NCI-H2227 (cell line): ENCODE measurements around the gene ZRANB1.

Experiments
- DNase-seq: peaks from one replicate; lab custom pipeline; 2025; ENCODE audit not compliant: unreplicated experiment; lab: John Stamatoyannopoulos, UW

ZRANB1 gene

DNA sequence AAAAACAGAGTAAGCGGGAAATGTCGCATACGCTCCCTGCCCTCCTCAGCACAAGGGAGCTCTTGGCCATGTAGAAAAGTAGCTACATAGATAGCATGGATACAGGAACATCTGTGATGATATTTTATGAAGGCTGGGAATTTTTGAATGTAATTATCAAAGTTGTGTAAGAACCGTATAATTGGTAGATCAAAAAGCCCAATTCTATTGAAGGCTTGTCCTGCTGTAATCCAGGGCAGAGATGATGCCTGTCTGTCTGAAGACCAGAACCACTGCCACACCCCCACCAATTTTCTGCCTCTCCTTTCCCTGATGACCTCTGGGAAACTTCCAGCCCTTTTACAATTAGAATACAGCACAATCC lies 51.4 kb downstream of the ZRANB1 start:
- no peak for DNase-seq

- DNase-seq: no peak
These were observed 52.0 kb downstream of the ZRANB1 start for GRCh38 chr10:124993736-124994451.

DNA sequence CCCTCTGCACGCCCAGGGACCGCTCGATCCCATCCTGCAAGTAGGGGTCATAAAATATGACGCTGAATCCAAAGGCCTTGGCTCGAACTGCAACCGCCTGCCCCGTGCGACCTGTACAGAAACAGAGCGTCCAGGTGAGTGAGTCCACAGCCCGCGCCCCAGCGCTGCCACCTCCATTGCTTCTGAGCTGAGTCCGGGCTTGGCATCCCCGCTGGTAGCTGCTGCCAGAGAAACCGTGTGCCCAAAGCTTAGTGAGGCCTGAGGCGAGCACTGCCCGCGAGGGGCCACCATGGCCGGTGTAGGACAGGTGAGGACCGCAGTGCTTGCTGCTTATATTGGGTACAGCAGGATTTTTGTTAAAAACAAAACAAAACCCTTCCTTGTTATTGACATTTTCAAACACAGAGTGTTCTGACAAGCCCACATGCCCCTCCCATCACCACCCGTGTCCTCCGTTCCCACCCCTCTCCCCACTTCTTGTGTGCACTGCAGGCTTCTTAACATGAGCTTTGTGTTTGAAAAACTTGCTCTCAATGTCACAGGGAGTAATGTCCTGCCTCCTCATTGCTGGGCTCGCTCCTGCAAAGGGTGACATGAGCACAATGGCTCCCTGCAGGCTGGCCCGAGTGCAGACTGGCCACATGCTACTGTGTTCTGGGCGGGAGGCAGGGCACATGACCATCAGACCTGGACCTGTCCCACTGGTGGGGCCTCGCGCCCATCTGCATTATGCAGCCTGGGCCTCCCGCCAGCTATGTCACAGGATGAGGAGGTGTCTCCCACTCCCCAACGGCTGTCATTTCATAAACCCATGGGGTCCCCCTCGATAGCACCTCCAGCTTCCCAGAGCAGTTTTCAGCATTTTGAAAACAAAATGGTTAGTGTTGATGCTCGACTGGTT lies 52.9 kb downstream of the ZRANB1 start:
- DNase-seq: no peak

DNA sequence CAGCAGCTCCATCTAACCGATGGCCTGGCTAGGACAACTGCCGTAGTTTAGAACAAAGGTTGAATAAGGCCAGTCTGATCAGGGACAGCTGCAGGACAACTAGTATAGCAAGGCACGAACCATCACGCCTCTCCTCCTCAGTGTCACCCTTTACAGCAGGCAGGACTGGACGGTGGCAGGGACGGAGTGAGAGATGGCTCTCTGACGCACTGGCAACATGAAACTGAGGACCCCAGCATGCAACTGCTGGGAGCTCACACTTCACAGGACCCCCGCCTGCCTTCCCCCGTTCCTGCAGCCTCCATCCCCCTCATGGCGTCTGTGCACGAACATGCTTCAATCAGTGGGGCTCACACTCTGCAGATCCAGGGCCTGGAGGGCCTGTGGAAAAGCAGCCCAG lies 53.7 kb downstream of the ZRANB1 start:
- DNase-seq: no peak

DNA sequence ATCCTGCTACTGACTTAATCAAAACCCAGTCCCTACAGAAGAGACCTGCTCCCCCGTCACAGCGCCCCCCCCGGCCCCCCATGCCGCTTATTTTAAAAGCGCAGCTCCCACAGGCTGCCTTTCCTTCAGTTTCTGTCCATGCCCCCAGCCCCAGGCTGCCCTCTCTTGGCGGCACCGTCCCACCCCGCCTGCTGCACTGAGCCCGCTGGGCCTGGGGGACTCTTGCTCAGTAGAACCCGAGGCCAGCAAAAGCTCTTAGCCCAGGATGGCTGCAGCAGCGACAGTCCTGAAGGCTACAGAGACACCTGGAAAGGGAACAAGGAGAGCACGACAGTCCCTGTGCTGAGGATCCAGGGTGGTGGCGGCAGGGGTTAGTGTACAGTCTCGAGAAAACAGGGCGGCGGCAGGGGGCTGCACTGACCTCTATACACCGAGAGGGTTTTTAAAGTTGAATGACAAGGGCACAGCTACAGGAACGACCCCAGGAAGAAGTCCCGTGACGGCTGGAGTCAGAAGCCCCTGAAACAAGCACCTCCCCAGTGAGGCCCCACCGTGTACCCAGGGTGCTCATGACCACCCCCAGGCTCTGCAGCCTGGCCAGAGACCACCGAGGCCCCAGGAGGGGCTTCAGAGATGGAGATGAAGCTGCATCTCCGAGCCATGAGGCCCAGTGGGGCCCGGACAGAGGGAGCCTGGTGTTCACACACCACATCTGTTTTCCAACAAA lies 54.4 kb downstream of the ZRANB1 start:
- no peak for DNase-seq

- DNase-seq: no peak
These were observed 54.9 kb downstream of the ZRANB1 start for GRCh38 chr10:124996854-124997215.

DNA sequence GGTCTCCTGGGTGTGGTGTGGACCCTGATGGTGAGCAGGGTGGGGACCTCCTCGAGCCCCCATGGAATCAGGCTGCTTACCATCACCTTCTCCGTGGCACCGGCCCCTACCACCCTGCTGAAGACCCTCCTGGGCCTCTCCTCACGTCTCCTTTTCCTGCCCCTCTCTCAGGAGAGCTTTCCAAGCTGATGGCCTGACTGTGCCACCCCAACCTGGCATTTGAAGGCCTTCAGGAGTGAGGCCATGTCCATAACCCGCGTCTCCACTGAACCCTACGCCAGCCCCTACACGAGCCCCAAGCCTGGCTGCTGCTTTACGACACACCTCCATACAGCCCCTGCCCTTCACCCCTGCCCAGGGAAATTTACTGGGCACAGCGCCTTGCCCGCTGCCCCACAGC lies 55.4 kb downstream of the ZRANB1 start:
- no peak for DNase-seq

- no peak for DNase-seq
These were observed 56.1 kb downstream of the ZRANB1 start for GRCh38 chr10:124997771-124998623.

DNA sequence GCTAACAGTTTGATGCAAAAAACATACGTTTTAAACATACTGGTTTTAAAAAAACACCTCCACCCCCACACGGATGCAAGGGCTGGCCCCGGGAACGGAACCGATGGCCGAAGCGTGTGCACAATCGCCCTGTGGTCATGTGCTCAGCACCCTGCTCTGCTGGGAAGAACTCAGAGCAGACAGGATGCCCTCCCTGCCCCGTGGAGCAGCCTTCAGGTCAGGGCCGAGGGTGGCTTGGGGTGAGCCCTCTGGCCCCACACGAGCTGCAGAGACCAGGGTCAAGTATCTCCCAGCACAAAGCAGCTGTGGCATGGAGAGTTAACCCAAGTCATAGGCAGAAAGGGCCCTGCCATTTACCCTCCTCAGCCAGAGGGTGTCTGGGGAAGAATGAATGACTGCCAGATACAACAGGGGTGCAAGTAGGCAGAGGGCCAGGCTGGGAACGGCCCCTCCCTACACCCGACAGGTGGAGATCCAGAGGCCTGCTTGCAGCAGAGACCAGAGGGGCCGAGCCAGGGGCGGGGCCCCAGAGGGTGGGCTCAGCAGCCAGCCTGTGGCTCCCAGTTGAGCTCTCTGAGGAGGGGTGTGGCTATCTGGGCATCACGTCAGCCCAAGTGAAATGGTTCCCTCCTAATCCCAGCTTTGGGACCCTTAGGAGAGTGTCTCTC lies 56.8 kb downstream of the ZRANB1 start:
- DNase-seq: no peak

DNA sequence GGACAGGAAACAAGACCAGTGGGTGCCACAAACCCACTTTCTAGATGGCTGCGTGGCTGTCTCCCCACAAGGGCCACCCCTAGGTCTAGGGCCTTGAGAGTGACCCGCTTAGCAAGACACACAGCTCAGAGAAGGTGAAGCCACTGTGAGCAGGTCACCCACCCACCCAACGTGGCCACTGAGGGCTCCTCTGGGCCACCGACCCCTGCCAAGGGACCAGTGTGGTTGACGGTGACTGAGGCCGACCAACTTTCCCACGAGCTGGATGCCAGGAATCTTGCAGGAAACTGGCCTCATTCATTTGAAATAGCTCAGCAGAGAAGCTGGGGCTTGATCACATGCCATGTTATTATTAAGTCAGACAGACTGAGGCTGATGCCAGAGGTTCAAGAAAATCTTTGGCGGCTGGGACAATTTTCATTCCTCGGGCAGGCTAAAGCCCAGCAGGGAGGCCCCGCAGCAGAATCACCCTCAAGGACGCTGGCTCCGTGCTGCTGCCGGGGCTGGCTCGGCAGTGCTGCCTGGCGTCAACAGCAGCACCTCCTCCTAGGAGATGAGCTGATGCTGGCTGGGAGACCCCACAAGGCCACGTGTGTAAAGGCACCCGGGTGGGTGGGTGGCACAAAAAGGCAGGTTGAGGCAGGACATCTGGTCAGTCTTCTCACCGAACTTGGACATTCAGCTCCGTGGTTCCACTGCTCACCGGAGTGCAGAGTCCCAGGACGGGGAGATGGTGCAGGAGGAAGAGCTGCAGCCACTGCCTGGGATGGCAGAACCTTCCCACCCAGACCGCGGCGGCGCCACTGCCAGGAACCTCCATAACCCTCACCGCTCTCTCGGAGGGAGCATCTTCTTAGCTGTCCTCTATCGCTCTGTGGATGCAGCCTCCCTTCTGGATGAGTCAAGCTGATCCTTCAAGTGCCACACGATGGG lies 57.8 kb downstream of the ZRANB1 start:
- DNase-seq: no peak

DNA sequence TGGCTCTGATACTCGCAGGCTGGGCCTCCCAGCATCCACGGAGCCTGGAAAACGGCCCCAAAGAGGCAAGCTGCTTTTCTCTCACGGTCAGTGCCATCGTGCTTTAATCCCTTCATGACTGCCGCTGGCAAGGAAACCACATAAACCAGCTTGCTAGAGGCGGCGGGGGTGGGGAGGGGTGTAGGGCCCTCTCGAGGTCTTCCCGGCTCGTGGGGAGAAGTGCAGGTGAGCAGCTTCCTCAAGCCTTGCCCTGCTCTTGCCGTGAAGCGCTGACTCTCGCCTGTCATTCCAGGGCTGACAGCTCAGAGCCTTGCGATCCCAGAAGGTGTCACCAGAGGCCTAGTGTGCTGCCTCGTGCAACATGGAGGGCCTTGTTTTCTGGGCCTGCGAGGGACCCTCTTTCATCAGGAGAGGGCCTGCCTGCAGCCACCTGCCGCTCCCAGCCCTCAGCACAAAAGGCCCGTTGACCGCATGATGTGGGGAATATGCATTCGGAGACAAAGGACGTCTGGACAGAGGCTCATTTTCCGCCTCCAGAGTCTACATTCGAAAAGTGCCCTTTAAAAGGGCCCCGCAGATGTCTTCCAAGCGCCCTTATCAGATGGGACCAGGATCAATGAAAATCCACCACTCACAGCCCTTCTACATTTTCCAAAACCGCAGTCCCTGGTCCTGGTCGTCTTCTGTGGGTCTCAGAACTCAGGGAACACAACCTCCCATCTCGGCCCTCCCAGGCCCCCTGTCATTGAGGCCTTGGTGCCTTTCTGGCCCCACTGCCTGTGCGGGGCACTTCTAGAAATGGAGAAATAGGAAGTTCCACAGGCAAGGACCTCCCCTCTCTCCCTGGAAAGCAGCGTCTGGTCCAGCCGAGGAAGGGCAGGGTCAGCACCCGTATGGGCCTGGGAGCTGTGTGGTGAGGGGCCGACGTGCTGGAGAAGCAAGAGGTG lies 58.7 kb downstream of the ZRANB1 start:
- no peak for DNase-seq

- no peak for DNase-seq
These were observed 59.6 kb downstream of the ZRANB1 start for GRCh38 chr10:125001313-125002046.

- no peak for DNase-seq
These were observed 60.1 kb downstream of the ZRANB1 start for GRCh38 chr10:125002047-125002422.

GRCh38 chr10:125002423-125003145 lies 60.7 kb downstream of the ZRANB1 start:
- DNase-seq: no peak

DNA sequence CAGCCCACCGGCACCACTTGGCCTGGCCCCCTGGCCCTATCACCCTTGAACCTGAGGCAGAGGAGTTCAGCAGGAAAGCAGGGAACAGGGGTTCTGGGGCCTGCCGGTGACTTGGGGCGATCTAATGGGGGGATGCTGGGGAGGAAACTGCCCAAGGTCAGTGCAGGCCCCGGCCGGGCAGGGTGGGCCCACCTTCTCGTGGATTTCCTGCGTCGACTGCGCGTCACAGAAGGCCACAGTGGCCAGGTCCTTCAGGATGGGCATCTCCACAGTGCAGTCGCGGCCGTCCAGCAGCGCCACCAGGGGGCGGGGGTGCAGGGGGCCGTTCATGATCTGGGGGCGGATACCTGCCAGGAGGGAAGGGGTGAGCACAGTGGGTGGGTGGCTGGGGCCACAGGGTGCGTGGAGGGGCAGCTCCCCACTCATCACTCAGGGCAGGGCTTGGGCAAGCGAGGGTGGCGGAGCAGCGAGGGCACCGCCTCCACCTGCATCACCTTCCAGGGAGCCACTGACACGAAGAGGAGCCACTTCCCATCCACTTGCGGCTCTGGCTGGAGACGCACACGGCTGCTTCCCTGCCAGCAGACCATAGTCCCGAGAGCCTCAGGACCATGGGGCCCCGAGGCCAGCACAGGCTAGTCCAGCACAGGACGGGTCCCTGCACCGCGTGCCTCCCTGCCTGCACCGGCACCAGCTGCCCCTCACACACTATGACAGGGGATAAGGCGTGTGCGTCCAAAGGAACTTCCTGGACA lies 61.4 kb downstream of the ZRANB1 start:
- DNase-seq: no peak

DNA sequence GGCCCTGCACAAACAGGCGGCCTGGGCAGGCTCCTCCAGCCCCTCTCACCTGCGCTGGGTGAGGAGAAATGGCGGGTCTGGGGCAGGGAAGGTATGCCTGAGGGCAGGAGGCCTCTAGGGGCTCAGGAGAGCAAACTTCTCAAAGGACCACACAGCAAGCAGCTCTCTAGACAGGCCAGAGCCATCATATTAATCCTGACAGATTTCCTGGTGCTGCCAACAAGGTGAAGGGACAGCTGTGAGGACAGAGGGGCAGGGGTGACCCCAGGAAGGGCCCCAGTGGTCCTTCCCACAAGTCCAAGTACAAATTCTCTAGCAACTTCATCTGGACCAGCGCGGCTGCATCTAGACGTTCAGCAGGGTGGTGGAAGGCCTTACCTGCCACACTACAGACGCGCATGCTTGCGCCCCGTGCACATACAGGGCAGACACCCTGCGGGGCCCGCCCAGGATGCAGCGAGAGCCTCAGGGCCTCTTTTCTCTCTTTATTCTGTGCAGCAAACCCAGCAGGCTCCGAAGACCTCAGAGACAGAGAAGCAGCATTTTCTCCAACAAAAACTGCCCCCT lies 62.1 kb downstream of the ZRANB1 start:
- no peak for DNase-seq
